ENCODE data around the gene CYP27B1.

- TF ChIP-seq TARDBP (IDR thresholded peaks at IDR 0.05) (no peak), EZH2 (IDR thresholded peaks at IDR 0.05; ENCODE audit: borderline replicate concordance, low read depth, low read length) (no peak), ZKSCAN1 (IDR thresholded peaks at IDR 0.05; ENCODE audit: low read depth, low read length) (no peak), MNT (conservative IDR thresholded peaks at IDR 0.05) (no peak)
Observed at GRCh38 chr12:57775044-57775443, 8.2 kb upstream of the CYP27B1 start.
